OCI-LY7 (cell line): Measurements from ENCODE around the gene SPINT1. TPM values are rescaled to one million over a fixed set of nuclear protein-coding genes. Genes with fewer than 3 reads are reported as not detected.

Experiments
- BruUV-seq: library from RNA; stranded (reverse); fragments of 400-500 nt; replicated peaks from 2 replicates; lab custom pipeline; 2021; lab: Mats Ljungman, UMichigan
- CTCF ChIA-PET: fragments of 300-600 bp; sonication (Branson Sonifier 250); formaldehyde crosslinking; loops from one replicate; lab custom pipeline; 2022; ENCODE audit warnings: antibody characterized with exemption; ENCODE audit not compliant: unreplicated experiment; lab: Charles Lee
- POLR2A ChIA-PET: fragments of 300-600 bp; sonication (Branson Sonifier 250); formaldehyde crosslinking; loops from one replicate; lab custom pipeline; 2022; ENCODE audit warnings: antibody characterized with exemption; lab: Charles Lee
- DNase-seq: peaks from one replicate; pipeline ENCODE4 v3.0.0-alpha.2; 2015; ENCODE audit warnings: low spot score
- H2AFZ ChIP-seq: fragments of 200-600 bp; sonication (generic), shearing (Covaris generic); 2 replicates; pipeline ENCODE4 v1.6.1; 2014; ENCODE audit warnings: mild to moderate bottlenecking, antibody characterized with exemption, low read length, moderate library complexity
- H3K27ac ChIP-seq: fragments of 200-600 bp; sonication (generic); 2 replicates; pipeline ENCODE4 v1.5.1; 2014; ENCODE audit warnings: mixed run types, low read depth, mild to moderate bottlenecking, moderate library complexity, low read length, inconsistent platforms; ENCODE audit not compliant: poor library complexity, severe bottlenecking
- H3K36me3 ChIP-seq: fragments of 200-600 bp; sonication (generic); 2 replicates; pipeline ENCODE4 v1.6.1; 2014; ENCODE audit warnings: mild to moderate bottlenecking, antibody characterized with exemption, low read length, moderate library complexity, mixed read lengths; ENCODE audit not compliant: insufficient read depth
- H3K4me1 ChIP-seq: fragments of 200-600 bp; sonication (generic); 2 replicates; pipeline ENCODE4 v1.5.1; 2014; ENCODE audit warnings: mild to moderate bottlenecking, low read length; ENCODE audit not compliant: insufficient read depth, poor library complexity, severe bottlenecking
- H3K4me2 ChIP-seq: fragments of 200-600 bp; sonication (generic); 2 replicates; pipeline ENCODE4 v1.6.1; 2014; ENCODE audit warnings: mild to moderate bottlenecking, low read length
- H3K4me3 ChIP-seq: fragments of 200-600 bp; sonication (generic); 2 replicates; pipeline ENCODE4 v1.5.1; 2014; ENCODE audit warnings: mild to moderate bottlenecking, low read depth, low read length; ENCODE audit not compliant: poor library complexity, severe bottlenecking
- H3K79me2 ChIP-seq: fragments of 200-600 bp; sonication (generic); 2 replicates; pipeline ENCODE4 v1.6.1; 2016; ENCODE audit warnings: low read depth, mild to moderate bottlenecking, low read length, moderate library complexity, mixed read lengths; ENCODE audit not compliant: insufficient read depth
- H3K9me2 ChIP-seq: fragments of 200-600 bp; sonication (generic); 2 replicates; pipeline ENCODE4 v1.6.1; 2016; ENCODE audit warnings: mild to moderate bottlenecking, low read length, mixed read lengths; ENCODE audit not compliant: insufficient read depth
- H3K9me3 ChIP-seq: fragments of 200-600 bp; sonication (generic); 2 replicates; pipeline ENCODE4 v1.6.1; 2014; ENCODE audit warnings: mild to moderate bottlenecking, mixed run types, low read length, mixed read lengths
- H4K20me1 ChIP-seq: fragments of 200-600 bp; sonication (generic); 2 replicates; pipeline ENCODE4 v1.6.1; 2014; ENCODE audit warnings: mild to moderate bottlenecking, antibody characterized with exemption, low read length, moderate library complexity, mixed read lengths; ENCODE audit not compliant: insufficient read depth
- CTCF ChIP-seq: fragments of 200-600 bp; sonication (generic); conservative IDR thresholded peaks from 2 replicates; pipeline ENCODE4 v1.5.1; 2014; ENCODE audit warnings: mild to moderate bottlenecking, antibody characterized with exemption, low read length, moderate library complexity, mixed read lengths
- EZH2phosphoT487 ChIP-seq: fragments of 200-600 bp; sonication (generic); IDR thresholded peaks from 2 replicates; pipeline ENCODE4 v1.6.1; 2018; ENCODE audit warnings: low read depth, borderline replicate concordance, mild to moderate bottlenecking, mixed run types, antibody characterized with exemption, low read length, moderate library complexity, mixed read lengths
- intact Hi-C: fragments of 100-400 bp; cut with micrococcal nuclease; formaldehyde crosslinking; loops from one replicate; pipeline ENCODE4 v1.10.0; 2022; ENCODE audit not compliant: unreplicated experiment
- total RNA-seq, 2 experiments: library from RNA; depleted of rRNA in 1 of 2; stranded (reverse); fragments of >200 nt in 1 of 2; shearing (Covaris generic) in 1 of 2; gene quantifications; 2 replicates each; pipeline ENCODE4 v1.2.3, GENCODE V29; 2014 to 2022

The SPINT1 gene
- total RNA-seq, 2 experiments from 2014 or later: 2.4 TPM; not detected in 1

- TSS peak; percentile 68 for BruUV-seq
- H3K79me2 ChIP-seq: peaks cover 18% of the 10 kb centered on the region; the same call in 1 of the 2 replicates
- H3K9me2 ChIP-seq: no peaks in the 10 kb centered on the region
- H3K27ac ChIP-seq: peak overlapping the region; percentile 31
- no peak for TF ChIP-seq EZH2phosphoT487
- TF ChIP-seq CTCF: peak; percentile 74
- ChIA-PET CTCF (interaction anchor here (0.6 to 4.2 kb wide), 10 partner anchors 8 to 305 kb away, joined by 3 to 70 read pairs (median 4); no protein-coding TSS in a partner anchor), POLR2A (interaction anchor here (0.8 to 2.9 kb wide), 5 partner anchors 8 to 87 kb away, joined by 4 to 28 read pairs (median 7); partner anchors contain the start of genes CHAC1 and DNAJC17)
- no peaks in the 10 kb centered on the region for H3K9me3 ChIP-seq
- peak overlapping the region; percentile 90 for H3K4me3 ChIP-seq
- H3K4me1 ChIP-seq: peaks cover 36% of the 10 kb centered on the region
- 0 out of 2 replicates have a peak, but pooled peaks cover 4% of the 10 kb centered on the region for H4K20me1 ChIP-seq
- peak overlapping the region; percentile 45; the same call in 1 of the 2 replicates for H2AFZ ChIP-seq
- H3K4me2 ChIP-seq: peak overlapping the region; percentile 85
- intact Hi-C loops: loop anchor here (1.0 to 5.0 kb wide), 7 partner anchors 38 to 328 kb away; partner anchors contain the start of genes C15orf62, CCDC32, DNAJC17 and RAD51
- peaks cover 37% of the 10 kb centered on the region for H3K36me3 ChIP-seq
- DNase-seq: peak; percentile 81
Measured at GRCh38 chr15:40894681-40895448, 51.0 kb downstream of the SPINT1 start.

- H4K20me1 ChIP-seq: 0 out of 2 replicates have a peak, but pooled peaks cover 4% of the 10 kb centered on the region
- H3K36me3 ChIP-seq: peaks cover 78% of the 10 kb centered on the region
- no peak for TF ChIP-seq EZH2phosphoT487
- ChIA-PET POLR2A (no interaction called here), CTCF (no interaction called here)
- peaks cover 38% of the 10 kb centered on the region for H3K4me1 ChIP-seq
- H3K9me3 ChIP-seq: no peaks in the 10 kb centered on the region
- H3K4me2 ChIP-seq: no peak overlapping the region
- no peak overlapping the region for H3K4me3 ChIP-seq
- no peak for DNase-seq
- H3K27ac ChIP-seq: no peak overlapping the region
- no peak overlapping the region for H2AFZ ChIP-seq
- H3K79me2 ChIP-seq: peaks cover 27% of the 10 kb centered on the region
- BruUV-seq: no TSS peak
- H3K9me2 ChIP-seq: no peaks in the 10 kb centered on the region
- intact Hi-C loops: no loop called here
Measured at GRCh38 chr15:40899536-40900207, 55.8 kb downstream of the SPINT1 start.

GRCh38 chr15:40900256-40901052 lies 56.6 kb downstream of the SPINT1 start:
- peaks cover 19% of the 10 kb centered on the region for H3K79me2 ChIP-seq
- peaks cover 82% of the 10 kb centered on the region for H3K36me3 ChIP-seq
- no peak overlapping the region for H3K4me2 ChIP-seq
- no peaks in the 10 kb centered on the region for H3K9me3 ChIP-seq
- DNase-seq: no peak
- TF ChIP-seq CTCF: no peak
- TF ChIP-seq EZH2phosphoT487: no peak
- peaks cover 43% of the 10 kb centered on the region for H3K4me1 ChIP-seq
- 0 out of 2 replicates have a peak, but pooled peaks cover 4% of the 10 kb centered on the region for H4K20me1 ChIP-seq
- POLR2A ChIA-PET: no interaction called here
- CTCF ChIA-PET: no interaction called here
- H2AFZ ChIP-seq: no peak overlapping the region
- intact Hi-C loops: no loop called here
- no peak overlapping the region for H3K27ac ChIP-seq
- no peak overlapping the region for H3K4me3 ChIP-seq
- no TSS peak for BruUV-seq
- H3K9me2 ChIP-seq: no peaks in the 10 kb centered on the region
